Peyer's patch (tissue), 4 donors: Measurements from ENCODE around the gene TRAK1. TPM values are rescaled to one million over a fixed set of nuclear protein-coding genes. Genes with fewer than 3 reads are reported as not detected.

Experiments used
- DNase-seq, 3 donors: peaks; one replicate each; pipeline ENCODE4 v3.0.0-alpha.2; 2017 to 2019
- H3K27ac ChIP-seq, 4 donors: fragments of 200-600 bp; sonication (generic); one replicate each; pipeline ENCODE4 v1.5.1; 2016 to 2019
- H3K27me3 ChIP-seq, 2 donors: fragments of 200-600 bp; sonication (generic); one replicate each; pipeline ENCODE4 v1.5.1; 2019
- H3K36me3 ChIP-seq, 3 donors: fragments of 200-600 bp; sonication (generic); one replicate each; pipeline ENCODE4 v1.5.1; 2016 to 2019
- H3K4me1 ChIP-seq, 4 donors: fragments of 200-600 bp; sonication (generic); one replicate each; pipeline ENCODE4 v1.5.1; 2016 to 2019
- H3K4me3 ChIP-seq, 4 donors: fragments of 200-600 bp; sonication (generic); 1 replicate in 3 of 4; 2 replicates in 1 of 4; pipeline ENCODE4 v1.5.1; 2016 to 2019; ENCODE audit warnings: mild to moderate bottlenecking in 1 of 4
- H3K9me3 ChIP-seq, 4 donors: fragments of 200-600 bp; sonication (generic); one replicate each; pipeline ENCODE4 v1.5.1; 2016 to 2019; ENCODE audit warnings: mild to moderate bottlenecking in 1 of 4
- CTCF ChIP-seq, 6 experiments: fragments of 450-650 bp in 4 of 6; fragments of 200-600 bp in 2 of 6; sonication (generic) in 1 of 6; IDR thresholded peaks; one replicate each; pipeline ENCODE4 v1.5.1; 2017 to 2019; ENCODE audit warnings: antibody characterized with exemption in 6 of 6, mild to moderate bottlenecking in 3 of 6, moderate library complexity in 1 of 6
- POLR2A ChIP-seq, 2 donors: fragments of 450-650 bp; IDR thresholded peaks; one replicate each; pipeline ENCODE4 v1.5.1; 2017; ENCODE audit warnings: antibody characterized with exemption in 2 of 2, mild to moderate bottlenecking in 2 of 2, moderate library complexity in 2 of 2
- total RNA-seq, 4 donors: library from RNA; depleted of rRNA; stranded (reverse); fragments of >200 nt; gene quantifications; one replicate each; pipeline ENCODE4 v1.1.0, GENCODE V29; 2016

TRAK1 gene
- total RNA-seq, 4 donors from 2014 or later, result 96.2 to 283 (median 125) TPM

GRCh38 chr3:42096796-42097565 lies 5.8 kb downstream of the TRAK1 start:
- no peaks in the 10 kb centered on the region for H3K9me3 ChIP-seq
- no peak for DNase-seq
- TF ChIP-seq POLR2A (IDR thresholded peaks at IDR 0.05) (no peak), CTCF (IDR thresholded peaks at IDR 0.05) (no peak)
- no peak overlapping the region for H3K27ac ChIP-seq
- H3K36me3 ChIP-seq, result no peaks in the 10 kb centered on the region
- peaks cover 0 to 24% (median 2%) of the 10 kb centered on the region in 4 donors for H3K4me1 ChIP-seq
- no peaks in the 10 kb centered on the region for H3K27me3 ChIP-seq
- H3K4me3 ChIP-seq, result no peak overlapping the region

- no peaks in the 10 kb centered on the region for H3K36me3 ChIP-seq
- H3K27ac ChIP-seq, result no peak overlapping the region
- TF ChIP-seq CTCF (IDR thresholded peaks at IDR 0.05) (no peak), POLR2A (IDR thresholded peaks at IDR 0.05) (no peak)
- no peaks in the 10 kb centered on the region for H3K9me3 ChIP-seq
- no peaks in the 10 kb centered on the region for H3K27me3 ChIP-seq
- H3K4me1 ChIP-seq, result peaks cover 0 to 24% (median 0%) of the 10 kb centered on the region in 4 donors
- DNase-seq, result no peak
- no peak overlapping the region for H3K4me3 ChIP-seq
Observed at GRCh38 chr3:42097566-42097946, 6.4 kb downstream of the TRAK1 start.

GRCh38 chr3:42098171-42098570 lies 7.0 kb downstream of the TRAK1 start:
- Histone ChIP-seq H3K27me3 (no peaks in the 10 kb centered on the region), H3K9me3 (no peaks in the 10 kb centered on the region), H3K36me3 (no peaks in the 10 kb centered on the region), H3K4me1 (peaks cover 0 to 24% (median 0%) of the 10 kb centered on the region in 4 donors), H3K4me3 (no peak overlapping the region), H3K27ac (peak overlapping the region in 1 of 4 donors; percentile 8)
- TF ChIP-seq CTCF (IDR thresholded peaks at IDR 0.05), result no peak
- no peak for TF ChIP-seq POLR2A (IDR thresholded peaks at IDR 0.05)
- no peak for DNase-seq

GRCh38 chr3:42099020-42099765 lies 8.0 kb downstream of the TRAK1 start:
- Histone ChIP-seq H3K36me3 (peaks cover 0 to 7% (median 0%) of the 10 kb centered on the region in 3 donors), H3K4me3 (no peak overlapping the region), H3K9me3 (no peaks in the 10 kb centered on the region), H3K27me3 (no peaks in the 10 kb centered on the region), H3K27ac (peak overlapping the region in 2 of 4 donors; percentile 10 to 40), H3K4me1 (peaks cover 0 to 24% (median 0%) of the 10 kb centered on the region in 4 donors)
- DNase-seq, result no peak
- TF ChIP-seq CTCF (IDR thresholded peaks at IDR 0.05) (no peak), POLR2A (IDR thresholded peaks at IDR 0.05) (no peak)

- H3K4me3 ChIP-seq, result no peak overlapping the region
- no peaks in the 10 kb centered on the region for H3K9me3 ChIP-seq
- peaks cover 0 to 12% (median 0%) of the 10 kb centered on the region in 3 donors for H3K36me3 ChIP-seq
- H3K27ac ChIP-seq, result peak overlapping the region in 2 of 4 donors; percentile 17 to 38
- DNase-seq, result no peak
- no peaks in the 10 kb centered on the region for H3K27me3 ChIP-seq
- no peak for TF ChIP-seq CTCF (IDR thresholded peaks at IDR 0.05)
- TF ChIP-seq POLR2A (IDR thresholded peaks at IDR 0.05), result no peak
- peaks cover 0 to 24% (median 0%) of the 10 kb centered on the region in 4 donors for H3K4me1 ChIP-seq
Observed at GRCh38 chr3:42101048-42101447, 9.9 kb downstream of the TRAK1 start.
